Stomach (tissue), 4 donors: ENCODE measurements around the gene SLC27A1.

Experiments used
- EP300 ChIP-seq: sonication (generic); formaldehyde crosslinking; IDR thresholded peaks from one replicate; pipeline ENCODE4 v1.6.1; 2017; ENCODE audit warnings: antibody characterized with exemption
- POLR2A ChIP-seq, 4 donors: fragments of 450-650 bp; IDR thresholded peaks; one replicate each; pipeline ENCODE4 v1.6.1; 2016; ENCODE audit warnings: antibody characterized with exemption in 4 of 4, control low read depth in 2 of 4, mild to moderate bottlenecking in 1 of 4, moderate library complexity in 1 of 4
- TF ChIP-seq, protein P1 (sequence below), 7 experiments: fragments of 450-650 bp in 4 of 7; fragments of 200-600 bp in 3 of 7; sonication (generic) in 3 of 7; IDR thresholded peaks; one replicate each; pipeline ENCODE4 v1.5.1; 2016 to 2019; ENCODE audit warnings: antibody characterized with exemption in 7 of 7, control low read depth in 2 of 7, mild to moderate bottlenecking in 1 of 7

DNA sequence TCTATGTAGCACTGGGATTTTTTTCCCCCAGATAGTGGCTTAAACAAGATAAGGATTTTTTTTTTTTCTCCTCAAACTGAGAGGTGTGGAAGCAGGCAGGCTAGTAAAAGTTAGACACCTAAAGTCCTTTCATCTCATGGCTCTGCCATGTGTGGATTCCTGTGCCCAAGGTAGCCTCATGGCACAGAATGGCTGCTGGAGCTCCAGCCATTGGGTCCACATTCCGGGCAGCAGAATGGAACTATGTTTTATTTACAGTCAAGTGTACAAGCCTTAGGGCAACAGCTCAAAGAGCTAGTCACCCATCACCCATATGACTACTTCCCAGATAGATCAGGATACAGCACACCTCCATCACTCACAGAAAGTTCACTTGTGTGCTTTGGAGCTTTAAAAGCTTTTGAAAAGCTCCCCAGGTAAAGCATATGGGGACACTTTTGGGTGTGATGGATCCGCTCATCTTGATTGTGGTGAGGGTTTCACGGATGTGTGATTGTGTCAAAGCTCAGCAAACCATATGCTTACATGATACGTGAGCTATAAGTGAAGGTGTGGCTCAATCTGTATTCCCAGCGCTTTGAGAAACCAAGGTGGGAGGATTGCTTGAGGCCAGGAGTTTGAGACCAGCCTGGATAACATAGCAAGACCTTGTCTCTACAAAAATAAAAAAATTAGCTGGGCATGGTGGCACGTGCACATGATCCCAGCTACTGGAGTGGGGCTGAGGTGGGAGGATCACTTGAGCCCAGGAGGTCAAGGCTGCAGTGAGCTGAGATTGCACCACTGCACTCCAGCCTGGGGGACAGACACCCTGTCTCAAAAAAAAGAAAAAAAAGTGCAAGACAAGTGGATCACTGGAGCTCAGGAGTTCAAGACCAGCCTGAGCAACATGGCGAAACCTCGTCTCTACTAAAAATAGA lies 59.2 kb downstream of the SLC27A1 start:
- TF ChIP-seq EP300: no peak
- TF ChIP-seq, protein P1, sequence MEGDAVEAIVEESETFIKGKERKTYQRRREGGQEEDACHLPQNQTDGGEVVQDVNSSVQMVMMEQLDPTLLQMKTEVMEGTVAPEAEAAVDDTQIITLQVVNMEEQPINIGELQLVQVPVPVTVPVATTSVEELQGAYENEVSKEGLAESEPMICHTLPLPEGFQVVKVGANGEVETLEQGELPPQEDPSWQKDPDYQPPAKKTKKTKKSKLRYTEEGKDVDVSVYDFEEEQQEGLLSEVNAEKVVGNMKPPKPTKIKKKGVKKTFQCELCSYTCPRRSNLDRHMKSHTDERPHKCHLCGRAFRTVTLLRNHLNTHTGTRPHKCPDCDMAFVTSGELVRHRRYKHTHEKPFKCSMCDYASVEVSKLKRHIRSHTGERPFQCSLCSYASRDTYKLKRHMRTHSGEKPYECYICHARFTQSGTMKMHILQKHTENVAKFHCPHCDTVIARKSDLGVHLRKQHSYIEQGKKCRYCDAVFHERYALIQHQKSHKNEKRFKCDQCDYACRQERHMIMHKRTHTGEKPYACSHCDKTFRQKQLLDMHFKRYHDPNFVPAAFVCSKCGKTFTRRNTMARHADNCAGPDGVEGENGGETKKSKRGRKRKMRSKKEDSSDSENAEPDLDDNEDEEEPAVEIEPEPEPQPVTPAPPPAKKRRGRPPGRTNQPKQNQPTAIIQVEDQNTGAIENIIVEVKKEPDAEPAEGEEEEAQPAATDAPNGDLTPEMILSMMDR (IDR thresholded peaks at IDR 0.05): no peak
- no peak for TF ChIP-seq POLR2A (IDR thresholded peaks at IDR 0.05)
